ENCODE results near the gene ZRANB3. TPM values are rescaled to one million over a fixed set of nuclear protein-coding genes. Genes with fewer than 3 reads are reported as not detected.
"Not testable (repeated sequence)": the region's sequence is repeated elsewhere in the genome, so short reads cannot be mapped to it uniquely, and the experiment has no call there.

Gene ZRANB3
- total and polyA plus RNA-seq, 2 experiments from 2014 or later = 5.7 to 6.4 TPM

DNA sequence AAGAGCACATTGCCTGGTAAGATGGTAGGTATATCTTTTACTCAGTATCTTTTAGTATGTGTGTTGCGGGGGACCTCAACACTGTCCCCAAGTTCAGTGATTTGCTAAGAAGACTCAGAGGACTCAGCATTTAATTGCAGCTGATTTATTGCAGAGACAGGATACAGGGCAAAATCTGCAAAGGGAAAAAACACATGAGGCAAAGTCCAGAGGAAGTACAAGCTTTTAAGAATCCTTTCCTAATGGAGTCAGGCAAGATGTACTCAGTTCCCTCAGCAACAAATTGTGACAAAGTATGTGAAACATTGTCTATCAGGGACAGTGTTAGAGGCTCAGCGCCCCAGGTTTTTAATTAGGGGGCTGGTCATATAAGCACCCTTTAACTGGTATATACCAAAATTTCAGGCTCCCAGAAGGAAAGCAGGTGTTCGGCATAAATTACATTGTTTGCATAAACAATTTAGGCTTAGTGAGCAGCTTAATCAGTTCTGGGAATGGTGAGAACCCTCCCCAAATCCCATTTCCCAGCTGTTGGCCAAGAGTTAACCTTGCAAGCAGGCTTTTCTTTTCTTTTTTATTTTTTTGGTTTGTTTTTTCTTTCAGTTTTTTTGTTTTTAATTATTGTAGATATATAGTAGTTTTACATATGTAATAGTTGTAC lies 437.2 kb downstream of the ZRANB3 start:
- 99 to 100% methylated on average over 3 of the region's 3 CpGs for WGBS, 2 experiments (ENCODE audit: low coverage in 1 of 2, low lambda C conversion rate in 2 of 2, missing lambda C conversion rate in 2 of 2)
- Histone ChIP-seq H3K36me3 (ENCODE audit: low read depth) (peaks cover 32% of the 10 kb centered on the region), H3K4me1 (ENCODE audit: insufficient read depth) (peaks cover 6% of the 10 kb centered on the region; the same call in 1 of the 2 replicates), H3F3A (ENCODE audit: insufficient read depth) (no peaks in the 10 kb centered on the region), H3K9me3 (ENCODE audit: low read depth) (no peaks in the 10 kb centered on the region), H3K79me2 (ENCODE audit: insufficient read depth) (peaks cover 77% of the 10 kb centered on the region), H3K4me3 (no peak overlapping the region), H3K27ac (no peak overlapping the region), H3K9ac (no peak overlapping the region), H3K27me3 (replicated peaks; ENCODE audit: insufficient read depth) (no peaks in the 10 kb centered on the region), H2AFZ (no peak overlapping the region), H3K4me2 (ENCODE audit: unreplicated experiment) (no peak overlapping the region), H4K20me1 (ENCODE audit: insufficient read depth) (no peaks in the 10 kb centered on the region), H3K9me2 (ENCODE audit: insufficient read depth) (no peaks in the 10 kb centered on the region)
- no peak for TF ChIP-seq EZH2 (IDR thresholded peaks at IDR 0.05; ENCODE audit: insufficient read depth, poor library complexity, severe bottlenecking)
- no peak for TF ChIP-seq EZH2phosphoT487 (IDR thresholded peaks at IDR 0.05; ENCODE audit: insufficient read depth, low read depth)
- no peak for DNase-seq
- in situ Hi-C loops (cut with MboI) = no loop called here

DNA sequence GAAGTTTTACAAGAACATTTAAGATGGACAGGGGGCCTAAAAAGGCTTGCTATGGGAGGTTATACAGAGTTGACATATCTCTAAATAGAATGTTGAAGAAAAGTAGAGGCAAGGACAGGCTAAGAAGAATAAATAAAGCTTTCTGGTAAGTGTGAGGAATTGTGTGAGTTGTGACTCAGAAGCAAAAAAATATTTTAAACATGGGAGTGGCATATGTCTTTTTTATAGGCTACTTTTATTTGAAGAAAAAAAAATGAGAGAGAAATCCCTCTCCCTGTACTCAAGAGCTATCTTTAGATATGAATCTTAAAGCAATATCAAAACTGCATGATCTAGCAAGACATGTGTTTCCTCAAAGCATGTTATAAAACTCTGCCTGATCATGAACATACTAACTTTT lies 437.8 kb downstream of the ZRANB3 start:
- no peak for DNase-seq

DNA sequence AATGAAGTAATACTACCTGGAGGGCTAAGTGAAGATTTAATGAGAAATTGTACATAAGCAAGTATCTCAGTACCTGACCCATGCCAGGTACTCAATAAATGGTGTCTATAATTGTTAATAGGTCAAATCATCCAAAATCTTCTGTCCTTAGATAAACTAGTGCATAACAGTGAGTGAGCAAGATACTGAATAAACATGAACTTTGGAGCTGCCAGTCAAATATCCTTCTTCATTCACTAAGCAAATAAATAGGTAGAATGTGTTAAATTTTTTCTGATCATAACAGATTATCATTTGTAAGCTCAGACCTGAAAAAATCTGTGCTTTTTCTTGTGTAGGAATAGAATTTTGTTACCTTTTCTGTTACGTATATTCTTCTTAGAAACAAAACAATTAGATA lies 439.3 kb downstream of the ZRANB3 start:
- Histone ChIP-seq H3K4me2 (ENCODE audit: unreplicated experiment) (no peak overlapping the region), H3F3A (ENCODE audit: insufficient read depth) (no peaks in the 10 kb centered on the region), H4K20me1 (ENCODE audit: insufficient read depth) (peaks cover 5% of the 10 kb centered on the region; the same call in 1 of the 2 replicates), H3K27me3 (replicated peaks; ENCODE audit: insufficient read depth) (no peaks in the 10 kb centered on the region), H3K79me2 (ENCODE audit: insufficient read depth) (peaks cover 77% of the 10 kb centered on the region), H3K9me3 (ENCODE audit: low read depth) (no peaks in the 10 kb centered on the region), H3K27ac (no peak overlapping the region), H3K4me3 (no peak overlapping the region), H2AFZ (no peak overlapping the region), H3K9me2 (ENCODE audit: insufficient read depth) (no peaks in the 10 kb centered on the region), H3K4me1 (ENCODE audit: insufficient read depth) (peaks cover 6% of the 10 kb centered on the region; the same call in 1 of the 2 replicates), H3K9ac (no peak overlapping the region), H3K36me3 (ENCODE audit: low read depth) (peaks cover 29% of the 10 kb centered on the region)
- TF ChIP-seq EZH2phosphoT487 (IDR thresholded peaks at IDR 0.05; ENCODE audit: insufficient read depth, low read depth) = no peak
- 96 to 100% methylated on average over 1 of the region's 1 CpG for WGBS, 2 experiments (ENCODE audit: low coverage in 1 of 2, low lambda C conversion rate in 2 of 2, missing lambda C conversion rate in 2 of 2)
- DNase-seq = no peak
- in situ Hi-C loops (cut with MboI) = no loop called here

More for the DNA sequence above, 437.8 kb downstream of the ZRANB3 start:
- Histone ChIP-seq H3K9ac (no peak overlapping the region), H3K36me3 (ENCODE audit: low read depth) (peaks cover 32% of the 10 kb centered on the region), H3K9me3 (ENCODE audit: low read depth) (no peaks in the 10 kb centered on the region), H3K27ac (no peak overlapping the region), H3K79me2 (ENCODE audit: insufficient read depth) (peaks cover 77% of the 10 kb centered on the region), H4K20me1 (ENCODE audit: insufficient read depth) (no peaks in the 10 kb centered on the region), H3K4me1 (ENCODE audit: insufficient read depth) (peaks cover 6% of the 10 kb centered on the region; the same call in 1 of the 2 replicates), H3F3A (ENCODE audit: insufficient read depth) (no peaks in the 10 kb centered on the region), H3K27me3 (replicated peaks; ENCODE audit: insufficient read depth) (no peaks in the 10 kb centered on the region), H2AFZ (no peak overlapping the region), H3K4me2 (ENCODE audit: unreplicated experiment) (no peak overlapping the region), H3K9me2 (ENCODE audit: insufficient read depth) (no peaks in the 10 kb centered on the region), H3K4me3 (no peak overlapping the region)
- in situ Hi-C loops (cut with MboI) = no loop called here
- no peak for TF ChIP-seq EZH2phosphoT487 (IDR thresholded peaks at IDR 0.05; ENCODE audit: insufficient read depth, low read depth)
- TF ChIP-seq EZH2 (IDR thresholded peaks at IDR 0.05; ENCODE audit: insufficient read depth, poor library complexity, severe bottlenecking) = no peak

- H4K20me1 ChIP-seq (ENCODE audit: insufficient read depth) = peaks cover 10% of the 10 kb centered on the region; the same call in 1 of the 2 replicates
- in situ Hi-C loops (cut with MboI); H3K27ac ChIP-seq: not testable (repeated sequence)
These were observed 441.4 kb downstream of the ZRANB3 start for GRCh38 chr2:135089597-135089996.

More at GRCh38 chr2:135089597-135089996, 441.4 kb downstream of the ZRANB3 start:
- H3K79me2 ChIP-seq (ENCODE audit: insufficient read depth) = peaks cover 83% of the 10 kb centered on the region
- H3K36me3 ChIP-seq (ENCODE audit: low read depth) = peaks cover 21% of the 10 kb centered on the region
- H2AFZ ChIP-seq; DNase-seq; H3K4me2 ChIP-seq (ENCODE audit: unreplicated experiment); H3K9me2 ChIP-seq (ENCODE audit: insufficient read depth); H3K27me3 ChIP-seq (replicated peaks; ENCODE audit: insufficient read depth); H3K4me1 ChIP-seq (ENCODE audit: insufficient read depth); H3K9ac ChIP-seq; H3K4me3 ChIP-seq; H3K9me3 ChIP-seq (ENCODE audit: low read depth); H3F3A ChIP-seq (ENCODE audit: insufficient read depth): not testable (repeated sequence)
- 99 to 100% methylated on average over 4 of the region's 4 CpGs for WGBS, 2 experiments (ENCODE audit: low coverage in 1 of 2, low lambda C conversion rate in 2 of 2, missing lambda C conversion rate in 2 of 2)

Small RNA genes within 50 kb of the gene (small RNA-seq; reads per million reads assigned to genes)
- gene SNORA40B (ENCODE audit: low read depth, low replicate concordance) = not detected

Other genes with a start within 250 kb of the ZRANB3 start
- 7.6 and 9.2 TPM in 2 replicates for gene R3HDM1, start 266 bp upstream of the ZRANB3 start, total RNA-seq (2014; rRNA removed; shearing (Covaris generic))
- gene R3HDM1, start 266 bp upstream of the ZRANB3 start, polyA plus RNA-seq (2016; fragmentation: Nextera tagmentation; extraction: Ambion mirVana) = 16.2 and 18.9 TPM in 2 replicates
- 60.4 and 69.7 TPM in 2 replicates for gene UBXN4, start 210.6 kb upstream of the ZRANB3 start, total RNA-seq (2014; rRNA removed; shearing (Covaris generic))
- 179 and 193 TPM in 2 replicates for gene UBXN4, start 210.6 kb upstream of the ZRANB3 start, polyA plus RNA-seq (2016; fragmentation: Nextera tagmentation; extraction: Ambion mirVana)

Measured in GM23248 (cell line).